Stimulated activated CD4-positive, alpha-beta T cell treated with anti-CD3 and anti-CD28 coated beads, TNF-alpha, amount 100 ng/mL, for 48 hours (primary cell): ENCODE data around the gene NHS.

Experiments
- DNase-seq, 3 donors: peaks; one replicate each; pipeline ENCODE4 v3.0.0-alpha.2; 2020; ENCODE audit warnings: low read depth in 3 of 3

The NHS gene

DNA sequence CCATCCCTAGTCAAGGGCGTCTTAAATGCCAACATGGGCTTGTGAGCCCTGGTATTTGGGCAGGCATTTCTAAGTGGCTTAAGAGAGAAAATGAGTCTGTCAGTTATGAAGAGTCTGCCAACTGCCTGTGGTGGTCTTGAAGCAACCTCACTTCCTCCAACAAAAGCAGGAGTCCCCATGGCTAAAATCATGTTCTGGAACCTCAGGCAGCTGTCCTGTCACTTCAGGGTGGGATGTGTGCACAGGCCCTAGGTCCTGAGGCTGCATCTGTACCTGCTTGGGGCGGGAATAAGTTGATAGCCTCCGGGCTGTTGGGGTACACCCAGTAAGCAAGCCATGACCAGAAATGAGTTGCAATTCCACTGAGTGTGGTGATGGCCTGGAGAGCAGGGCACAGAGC is 247.3 kb downstream of the NHS start:
- DNase-seq: no peak

DNA sequence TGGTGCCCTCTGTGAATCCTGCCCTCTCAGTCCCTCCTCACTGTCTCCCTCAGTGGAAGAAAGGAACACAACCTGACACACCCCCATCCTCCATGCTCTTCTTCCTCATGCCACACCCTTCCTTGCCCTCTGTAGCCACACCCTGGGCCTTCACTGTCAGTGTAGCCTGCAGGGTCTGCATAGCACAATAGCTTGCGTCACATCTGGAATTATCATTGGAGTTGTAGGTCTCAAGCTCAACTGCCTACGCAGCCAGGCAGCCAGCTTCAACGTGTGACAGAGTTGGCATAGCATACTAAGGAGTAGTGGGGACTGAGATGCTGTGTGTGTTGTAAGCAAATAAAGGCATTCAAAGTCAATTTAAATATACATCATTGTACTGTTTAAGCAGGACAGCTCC is 248.8 kb downstream of the NHS start:
- DNase-seq: no peak

DNA sequence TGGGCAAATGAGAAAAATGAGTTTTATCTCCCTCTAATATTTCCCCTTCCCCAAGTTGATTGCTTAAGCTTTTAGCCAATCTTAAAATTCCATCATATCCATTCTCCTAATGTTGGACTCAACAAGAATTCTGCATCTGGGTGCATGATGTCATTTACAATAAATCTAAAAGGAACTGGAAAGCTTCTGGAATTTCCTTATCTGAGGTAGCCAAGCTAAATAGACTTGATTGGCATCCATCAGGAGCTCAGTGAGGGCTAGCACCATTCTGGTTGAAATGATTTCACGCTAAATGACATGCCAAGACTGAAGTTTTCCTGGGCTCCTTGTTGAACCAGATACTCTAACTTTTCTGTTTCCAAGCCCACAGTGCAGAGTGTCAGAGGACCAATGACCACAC is 252.0 kb downstream of the NHS start:
- DNase-seq: no peak

DNA sequence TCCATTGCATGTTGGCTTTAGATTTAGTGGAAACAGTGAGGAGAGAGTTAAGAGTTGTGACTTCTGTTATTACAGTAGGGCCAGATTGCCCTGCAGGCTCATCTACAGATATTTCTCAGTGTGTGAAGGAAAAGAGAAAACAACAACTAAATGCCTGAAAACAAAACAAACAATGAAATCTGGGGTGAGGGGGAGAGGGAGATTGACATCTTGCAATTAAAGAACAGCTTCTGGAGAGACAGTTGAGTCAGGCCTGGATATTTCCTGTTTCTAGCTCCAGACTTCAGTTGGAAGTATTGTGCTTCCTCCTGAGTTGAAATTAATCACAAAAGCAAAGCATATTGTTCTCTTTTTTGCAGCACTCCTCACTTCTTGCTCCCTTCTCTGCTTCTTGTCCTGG is 254.0 kb downstream of the NHS start:
- no peak for DNase-seq

DNA sequence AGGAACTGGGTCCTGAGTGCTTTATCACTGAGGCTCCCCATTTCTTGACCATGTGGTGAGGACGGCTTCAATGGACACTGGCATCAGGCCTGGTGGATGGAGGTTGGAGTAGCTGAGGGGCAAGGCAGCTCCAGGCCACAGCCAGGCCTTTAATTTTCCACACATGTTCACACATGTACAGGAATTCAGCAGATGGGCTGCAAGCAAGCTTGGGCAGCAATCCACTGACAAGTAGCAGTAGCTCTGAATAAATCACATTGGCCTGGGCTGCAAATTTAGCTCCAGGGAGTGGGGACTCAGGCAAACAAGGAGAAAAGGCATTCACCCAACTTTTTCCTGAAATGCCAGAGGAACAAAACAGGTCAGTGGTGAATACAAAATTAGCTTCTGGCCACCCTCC is 254.5 kb downstream of the NHS start:
- DNase-seq: no peak

DNA sequence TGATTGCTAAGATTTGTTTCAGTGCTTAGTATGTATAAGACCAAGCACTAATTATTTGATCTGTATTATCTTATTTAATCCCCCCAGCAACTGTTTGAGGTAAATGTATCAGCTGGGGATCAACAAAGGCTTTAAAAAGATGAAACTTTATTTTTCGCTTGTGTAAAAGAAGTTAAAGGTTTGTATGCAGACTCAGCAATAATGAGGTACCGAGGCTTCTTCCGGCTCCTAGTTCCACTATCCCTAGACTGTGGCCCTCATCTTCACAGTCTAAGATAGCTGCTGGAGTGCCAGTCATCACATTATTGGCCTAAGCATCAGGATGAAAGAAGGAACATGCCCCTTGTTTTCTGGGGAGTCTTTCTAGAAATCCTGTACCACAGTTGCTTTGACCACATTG is 256.6 kb downstream of the NHS start:
- DNase-seq: no peak

DNA sequence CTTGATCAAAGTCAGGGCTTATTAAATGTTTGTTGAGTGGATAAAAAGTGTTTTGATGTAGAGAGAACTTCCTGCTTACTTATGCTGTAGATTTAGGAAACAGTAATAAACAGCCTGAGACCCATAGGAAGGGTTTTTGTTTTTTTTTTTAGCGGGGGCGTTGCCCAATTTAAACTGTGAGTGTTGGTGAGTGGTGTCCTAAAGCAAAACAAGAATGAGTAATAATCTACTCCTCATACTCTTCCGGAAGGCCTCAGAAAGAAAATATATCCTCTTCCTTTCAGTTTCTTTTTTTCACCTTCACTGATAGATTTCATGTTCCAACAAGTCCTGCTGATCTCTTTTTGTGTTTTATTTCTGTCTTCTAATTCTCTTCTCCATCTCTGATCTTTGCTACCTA is 257.9 kb downstream of the NHS start:
- DNase-seq: no peak

DNA sequence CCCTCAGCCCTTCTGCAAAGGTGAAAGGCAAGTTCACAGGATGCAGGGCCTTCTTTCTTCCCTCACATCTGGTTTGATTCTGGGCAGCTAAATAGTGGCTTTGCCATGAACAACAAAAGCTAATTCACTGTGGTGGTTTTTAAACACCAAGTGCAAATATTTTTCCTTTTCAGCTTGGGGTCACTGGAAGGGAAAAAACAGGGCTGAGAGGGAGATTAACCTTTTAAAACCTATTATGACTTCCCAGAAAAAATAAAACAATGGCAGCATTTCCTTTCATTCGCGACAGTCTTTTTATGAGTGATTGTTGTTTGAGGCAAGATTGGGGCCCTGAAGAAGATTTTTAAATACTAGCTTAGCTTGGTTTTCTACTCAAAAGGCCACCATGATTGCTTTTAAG is 258.5 kb downstream of the NHS start:
- DNase-seq: no peak

DNA sequence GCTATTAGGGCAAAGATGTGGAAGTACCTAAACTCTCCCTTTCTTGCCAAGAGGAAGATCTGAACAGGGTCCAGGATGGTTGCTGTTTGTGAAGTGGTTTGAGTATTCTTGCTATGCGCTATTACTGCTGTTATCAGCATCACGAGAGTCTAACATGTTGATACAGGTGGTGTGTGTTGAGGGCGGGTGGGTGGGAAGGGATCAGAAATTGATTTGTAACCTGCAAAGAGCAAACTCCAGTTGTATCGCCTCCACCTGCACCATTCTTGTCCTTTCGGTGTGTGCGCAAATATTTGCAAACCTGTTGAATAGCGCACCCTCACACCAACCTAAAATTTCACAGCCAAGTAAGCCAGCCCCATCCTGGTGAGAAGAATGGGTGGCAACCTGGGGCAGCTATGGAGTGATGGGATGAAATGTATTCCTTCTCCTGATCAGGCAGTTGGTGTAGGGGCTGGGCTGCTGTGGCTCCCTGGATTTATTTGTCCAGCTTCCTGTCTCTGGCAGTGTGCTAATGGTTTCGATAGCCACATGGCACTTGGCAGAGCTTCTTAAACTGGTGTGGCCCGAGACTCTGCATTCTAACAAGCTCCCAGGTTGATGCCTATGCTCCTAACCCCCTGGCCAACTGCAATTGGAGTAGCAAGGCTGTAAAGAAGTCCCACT is 259.7 kb downstream of the NHS start:
- no peak for DNase-seq

DNA sequence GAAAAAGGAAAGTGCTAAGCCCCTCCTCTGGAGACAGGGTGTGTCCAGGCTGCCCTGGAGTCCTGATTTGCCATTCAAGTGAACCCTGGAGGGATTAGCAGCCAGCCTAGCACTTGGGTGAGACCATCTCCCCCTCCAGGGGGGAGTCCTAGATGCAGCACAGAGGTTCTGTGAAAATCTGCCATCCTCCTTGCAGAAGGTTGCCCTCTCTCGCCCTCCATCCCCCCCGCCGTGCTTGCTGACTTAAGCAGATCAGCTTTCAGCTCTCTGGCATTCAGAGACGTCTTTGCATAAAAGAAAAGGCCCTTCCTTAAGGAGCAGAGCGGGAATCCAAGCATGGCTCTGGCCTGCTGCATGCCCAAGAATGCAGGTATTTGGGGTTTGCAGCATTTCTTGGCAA is 260.2 kb downstream of the NHS start:
- DNase-seq: no peak

DNA sequence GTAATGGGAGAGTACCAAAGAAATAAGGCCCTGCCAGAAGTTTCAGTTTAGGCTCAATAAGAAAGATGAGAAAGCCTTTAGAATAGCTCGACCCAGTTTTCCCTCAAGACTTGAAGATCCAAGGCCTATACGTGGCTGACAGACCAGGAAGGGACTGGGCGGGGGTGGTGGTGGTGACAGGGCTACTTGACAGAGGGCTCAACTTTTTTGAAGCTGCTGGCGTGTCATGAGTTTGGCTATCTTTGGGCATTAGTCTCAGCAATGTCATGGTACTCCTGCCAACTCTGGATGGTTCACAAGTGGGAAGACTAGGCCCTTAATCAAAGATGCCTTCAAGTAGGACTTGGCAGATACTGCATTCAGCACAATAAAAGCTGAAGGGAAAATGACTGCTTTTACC is 262.2 kb downstream of the NHS start:
- no peak for DNase-seq

DNA sequence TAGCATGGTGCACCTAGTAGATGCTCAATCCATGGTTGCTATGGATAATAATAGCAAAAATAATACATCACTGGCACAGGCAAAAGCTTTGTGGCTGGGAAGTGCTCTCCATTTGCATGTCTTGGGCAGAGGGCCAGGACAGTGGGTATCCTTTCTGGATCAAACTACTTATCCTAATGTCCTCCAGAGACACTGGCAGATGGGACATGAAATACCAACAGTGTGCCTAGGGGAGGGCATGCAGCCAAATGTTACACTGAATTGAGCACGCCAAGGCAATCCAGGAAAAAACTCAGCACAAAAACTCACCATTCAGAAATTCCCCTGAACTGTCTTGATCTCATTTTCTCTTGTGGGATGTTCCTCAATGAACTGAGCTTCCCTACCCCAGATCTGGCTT is 263.7 kb downstream of the NHS start:
- DNase-seq: no peak

DNA sequence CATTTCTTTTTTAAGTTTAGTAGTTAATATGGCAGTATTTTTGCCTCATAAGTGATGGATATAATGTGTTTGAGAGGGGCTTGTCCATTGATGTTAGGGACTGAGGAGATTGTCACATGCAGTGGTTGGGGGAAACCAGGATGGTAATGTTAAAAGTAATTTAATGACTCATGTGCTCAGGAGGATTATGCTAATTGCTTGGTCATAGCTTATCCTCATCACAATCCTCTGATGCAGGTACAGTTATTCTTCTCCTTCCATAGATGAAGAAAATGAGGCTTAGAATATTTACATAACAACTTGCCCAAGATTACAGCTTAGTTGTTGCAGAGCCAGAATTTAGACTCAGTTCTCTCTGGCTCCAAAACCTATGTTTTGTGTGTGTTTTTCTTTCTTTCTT is 267.9 kb downstream of the NHS start:
- no peak for DNase-seq

DNA sequence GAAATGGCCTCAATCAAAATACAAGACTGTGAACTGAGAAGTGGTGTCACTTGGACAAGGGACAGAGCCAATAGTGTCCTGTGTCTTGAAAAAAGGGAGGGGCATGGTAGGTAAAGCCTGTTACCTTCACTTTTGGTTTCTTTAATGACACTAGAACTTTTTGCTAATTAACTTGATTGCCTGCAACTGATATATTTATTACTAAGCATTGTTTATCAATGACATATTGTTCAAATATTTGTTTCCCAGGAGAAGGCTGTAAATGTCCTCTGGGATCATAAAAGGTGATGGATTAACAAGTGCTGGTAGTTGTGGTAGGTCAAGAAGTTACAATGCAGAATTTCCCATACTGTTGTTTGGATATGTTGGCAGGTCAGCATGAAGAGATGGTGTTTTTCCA is 268.5 kb downstream of the NHS start:
- no peak for DNase-seq

DNA sequence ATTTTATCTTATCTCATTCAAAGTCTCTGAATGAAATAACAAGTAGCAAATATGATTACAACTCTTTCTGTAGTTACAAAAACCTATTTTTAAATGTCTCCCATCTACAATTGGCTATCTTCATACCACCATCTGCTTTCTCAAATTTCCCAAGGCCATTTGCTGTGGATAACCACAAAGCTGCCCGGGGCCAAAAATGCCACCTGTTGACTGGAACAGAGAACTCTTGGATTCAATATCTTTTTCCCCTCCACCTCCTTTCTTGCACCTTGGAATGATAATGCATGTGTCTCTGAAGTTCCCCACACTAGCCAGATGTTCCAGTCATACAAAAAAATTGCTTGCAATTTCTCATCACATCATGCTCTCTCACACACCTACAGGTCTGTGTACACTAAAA is 269.0 kb downstream of the NHS start:
- DNase-seq: no peak

DNA sequence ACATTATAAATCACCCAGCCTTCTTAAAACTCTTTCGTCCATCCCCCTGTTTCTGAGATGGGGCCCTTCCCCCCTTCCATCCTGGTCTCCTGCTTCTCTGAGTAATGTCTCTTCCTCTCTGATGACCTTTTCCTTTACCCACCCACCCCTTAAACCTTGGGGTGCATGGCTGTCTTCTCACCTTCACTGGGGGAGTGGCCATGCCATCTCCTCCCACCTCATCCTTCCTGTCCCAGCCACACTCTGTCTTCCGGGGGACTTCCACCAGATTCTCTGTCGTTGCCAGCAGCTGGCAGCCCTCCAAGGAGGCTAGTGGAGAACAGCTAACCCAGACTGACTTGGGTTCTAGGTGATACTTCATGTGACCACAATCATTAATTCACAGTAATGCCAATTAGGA is 279.1 kb downstream of the NHS start:
- DNase-seq: peak in 1 of 3 donors; percentile 24

DNA sequence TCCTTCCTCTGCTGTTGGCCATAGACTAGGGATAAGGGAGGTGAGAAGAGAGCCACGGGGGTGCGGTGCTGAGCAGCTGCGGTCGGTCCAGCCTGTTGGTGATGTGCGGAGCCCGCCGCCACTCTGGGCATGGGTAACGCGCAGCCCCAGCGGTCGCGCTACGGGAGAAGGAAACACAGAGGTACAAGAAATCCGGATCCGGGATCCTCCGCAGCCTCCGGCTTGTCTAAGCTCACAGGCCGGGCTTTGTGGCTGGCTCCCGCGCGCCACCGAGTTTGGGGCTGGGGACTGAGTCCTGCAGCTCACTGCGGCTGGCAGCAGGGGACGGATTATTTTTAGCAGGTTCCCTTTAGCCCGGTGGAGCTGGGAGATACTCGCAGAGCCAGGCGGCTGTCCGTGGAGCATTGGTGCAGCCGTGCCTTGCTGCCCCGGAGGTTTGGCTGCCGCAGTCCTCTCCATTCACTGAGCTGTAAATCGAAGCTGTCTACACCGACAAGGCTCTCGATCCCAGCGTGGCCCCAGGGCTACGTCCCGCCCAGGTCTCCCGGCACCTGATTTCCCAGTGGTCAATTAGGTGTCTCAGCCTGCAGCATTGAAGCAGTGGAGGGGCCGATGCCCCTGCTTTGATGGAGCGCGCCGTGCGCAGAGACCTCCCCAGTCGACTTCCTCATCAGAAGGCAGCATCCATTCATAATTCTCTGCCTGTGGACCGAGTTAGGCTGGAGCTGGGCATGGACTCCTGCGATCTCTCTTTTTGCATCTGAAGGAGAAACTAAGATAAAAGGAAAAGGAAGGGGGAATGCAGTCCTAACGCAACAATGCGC is 280.4 kb downstream of the NHS start:
- DNase-seq: no peak

DNA sequence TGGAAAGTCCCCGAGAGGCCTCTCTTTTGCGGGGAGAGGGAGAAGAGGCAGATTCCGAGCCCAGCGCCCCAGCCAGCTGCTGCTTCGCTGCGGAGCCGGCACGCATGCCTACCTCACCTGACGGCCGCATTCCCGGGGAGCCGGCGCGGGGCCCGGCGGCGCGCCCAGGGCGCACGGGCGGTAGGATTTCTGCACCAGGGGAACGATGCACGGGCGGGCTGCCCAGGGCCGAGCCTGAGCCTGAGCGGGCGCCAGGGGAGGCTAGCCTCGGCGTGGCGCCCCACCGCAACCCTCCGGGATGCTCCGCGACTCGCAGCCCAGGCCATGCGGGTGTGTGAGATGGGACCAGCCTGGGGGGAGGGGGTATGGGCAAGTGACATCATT is 281.0 kb downstream of the NHS start:
- DNase-seq: no peak

DNA sequence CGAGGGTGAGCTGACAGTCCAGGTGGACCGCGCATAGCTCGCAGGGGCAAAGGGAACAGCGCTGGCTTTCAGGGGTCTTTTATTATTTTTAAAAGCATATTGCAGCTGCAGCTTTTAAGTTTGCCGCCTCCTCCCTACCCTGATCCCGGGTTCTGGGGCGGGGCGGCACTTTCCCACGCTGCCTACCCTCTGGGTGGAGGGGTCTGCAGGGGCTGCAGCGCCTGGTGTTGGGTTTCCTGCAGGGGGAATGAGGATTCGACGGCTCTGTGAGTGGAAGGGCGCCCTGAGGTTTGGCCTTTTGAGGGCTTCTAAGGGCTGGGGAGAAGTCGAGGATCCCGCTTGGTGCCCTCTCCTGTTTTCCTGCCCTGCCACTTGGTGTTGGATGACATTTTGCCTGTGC is 281.6 kb downstream of the NHS start:
- no peak for DNase-seq

DNA sequence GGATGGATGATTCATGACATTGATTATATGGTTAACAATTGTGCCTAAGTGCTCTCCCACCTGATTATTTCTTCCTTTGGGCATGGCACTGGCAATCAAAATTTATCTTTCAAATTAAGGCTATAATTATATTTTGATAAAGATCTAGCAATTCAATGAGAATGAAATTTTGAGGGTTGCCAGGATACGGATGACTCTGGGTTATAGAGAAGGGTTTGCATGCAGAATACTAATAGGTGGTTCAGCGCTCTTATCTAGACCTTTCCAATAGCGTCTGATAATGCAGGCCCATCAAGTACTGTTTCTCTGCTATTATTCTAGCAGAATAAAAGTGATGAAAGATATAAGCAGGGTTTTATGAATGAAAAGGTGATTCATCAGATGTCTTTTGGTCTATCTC is 287.4 kb downstream of the NHS start:
- no peak for DNase-seq

DNA sequence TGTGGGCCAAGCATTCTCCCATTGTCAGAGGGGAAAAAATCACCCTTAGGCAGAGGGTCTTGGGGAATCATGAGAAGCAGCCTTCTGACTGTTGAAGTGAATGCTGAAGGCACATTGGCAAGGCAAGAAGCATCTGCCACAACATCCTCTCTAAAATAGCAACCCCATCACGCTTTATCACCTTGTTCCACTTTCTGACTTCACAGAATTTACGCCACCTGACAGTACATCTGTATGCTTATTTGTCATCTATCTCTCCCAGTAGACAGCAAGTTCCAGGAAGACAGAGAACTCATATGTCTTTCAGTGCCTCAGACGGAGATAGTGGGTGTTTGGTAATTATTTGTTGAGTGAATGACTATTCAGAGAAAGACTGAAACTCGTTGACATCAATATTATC is 293.9 kb downstream of the NHS start:
- no peak for DNase-seq

DNA sequence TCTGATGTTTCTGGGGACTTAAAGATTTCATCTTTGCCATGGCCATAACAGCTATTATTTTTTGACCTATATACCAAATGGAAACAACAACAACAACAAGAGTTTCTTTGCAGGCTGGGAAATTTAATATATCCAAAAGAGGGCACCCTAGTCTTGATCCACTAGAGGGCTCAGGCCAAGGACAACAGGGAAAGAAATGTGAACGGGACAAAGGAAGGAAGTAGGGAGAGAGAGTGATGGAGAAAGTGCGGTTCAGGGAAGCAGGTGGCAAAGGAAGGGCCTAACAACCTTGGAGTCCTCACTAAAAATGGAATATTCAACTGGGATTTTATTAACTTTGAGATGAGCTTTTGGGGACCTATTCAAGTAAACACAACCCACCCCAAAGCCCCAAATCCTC is 294.5 kb downstream of the NHS start:
- DNase-seq: no peak

DNA sequence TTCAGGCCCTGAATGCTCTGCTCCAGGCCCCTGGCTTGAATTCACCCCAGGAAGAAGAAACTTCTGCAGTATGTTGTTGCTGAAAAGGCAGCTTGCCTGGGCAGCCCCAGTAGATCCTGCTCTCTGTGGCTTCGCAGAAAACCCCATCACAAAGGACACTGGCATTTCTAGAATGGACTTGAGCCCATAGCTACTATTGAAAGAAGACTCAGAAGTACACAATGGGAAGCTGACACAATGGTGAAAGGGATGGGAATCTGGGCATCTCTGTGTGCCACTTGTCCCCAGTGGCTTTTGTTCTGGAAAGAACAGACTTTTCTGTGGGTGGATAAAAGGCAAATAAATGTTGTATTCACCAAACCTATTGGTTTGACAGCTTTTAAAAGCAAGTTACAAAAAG is 294.9 kb downstream of the NHS start:
- DNase-seq: no peak

DNA sequence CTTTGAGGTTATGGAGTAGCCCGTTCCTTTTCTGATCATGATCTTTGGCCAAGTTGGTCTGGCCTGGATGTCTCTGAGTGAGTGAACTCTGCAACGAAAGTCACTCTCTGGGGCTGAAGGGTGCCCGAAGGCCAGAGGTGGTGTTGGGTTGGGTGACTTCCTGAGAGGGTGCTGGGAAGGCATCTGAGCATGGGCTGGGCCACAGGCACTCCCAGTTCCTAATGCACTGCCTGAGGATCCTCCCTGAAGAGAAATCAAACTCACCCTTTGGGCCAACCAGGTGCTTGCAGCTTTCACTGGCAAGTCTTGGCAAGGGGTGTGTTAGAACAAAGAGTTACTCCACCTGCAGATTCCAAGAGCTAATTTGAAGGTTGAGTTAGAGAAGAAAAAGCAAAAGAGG is 295.9 kb downstream of the NHS start:
- DNase-seq: no peak
